ENCODE data around the gene SCNN1B.
A peak's percentile ranks its signal among the peaks of the same experiment; 100 is the strongest.
"Not testable (repeated sequence)": the region's sequence is repeated elsewhere in the genome, so short reads cannot be mapped to it uniquely, and the experiment has no call there.

The SCNN1B gene, protein sequence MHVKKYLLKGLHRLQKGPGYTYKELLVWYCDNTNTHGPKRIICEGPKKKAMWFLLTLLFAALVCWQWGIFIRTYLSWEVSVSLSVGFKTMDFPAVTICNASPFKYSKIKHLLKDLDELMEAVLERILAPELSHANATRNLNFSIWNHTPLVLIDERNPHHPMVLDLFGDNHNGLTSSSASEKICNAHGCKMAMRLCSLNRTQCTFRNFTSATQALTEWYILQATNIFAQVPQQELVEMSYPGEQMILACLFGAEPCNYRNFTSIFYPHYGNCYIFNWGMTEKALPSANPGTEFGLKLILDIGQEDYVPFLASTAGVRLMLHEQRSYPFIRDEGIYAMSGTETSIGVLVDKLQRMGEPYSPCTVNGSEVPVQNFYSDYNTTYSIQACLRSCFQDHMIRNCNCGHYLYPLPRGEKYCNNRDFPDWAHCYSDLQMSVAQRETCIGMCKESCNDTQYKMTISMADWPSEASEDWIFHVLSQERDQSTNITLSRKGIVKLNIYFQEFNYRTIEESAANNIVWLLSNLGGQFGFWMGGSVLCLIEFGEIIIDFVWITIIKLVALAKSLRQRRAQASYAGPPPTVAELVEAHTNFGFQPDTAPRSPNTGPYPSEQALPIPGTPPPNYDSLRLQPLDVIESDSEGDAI

DNA sequence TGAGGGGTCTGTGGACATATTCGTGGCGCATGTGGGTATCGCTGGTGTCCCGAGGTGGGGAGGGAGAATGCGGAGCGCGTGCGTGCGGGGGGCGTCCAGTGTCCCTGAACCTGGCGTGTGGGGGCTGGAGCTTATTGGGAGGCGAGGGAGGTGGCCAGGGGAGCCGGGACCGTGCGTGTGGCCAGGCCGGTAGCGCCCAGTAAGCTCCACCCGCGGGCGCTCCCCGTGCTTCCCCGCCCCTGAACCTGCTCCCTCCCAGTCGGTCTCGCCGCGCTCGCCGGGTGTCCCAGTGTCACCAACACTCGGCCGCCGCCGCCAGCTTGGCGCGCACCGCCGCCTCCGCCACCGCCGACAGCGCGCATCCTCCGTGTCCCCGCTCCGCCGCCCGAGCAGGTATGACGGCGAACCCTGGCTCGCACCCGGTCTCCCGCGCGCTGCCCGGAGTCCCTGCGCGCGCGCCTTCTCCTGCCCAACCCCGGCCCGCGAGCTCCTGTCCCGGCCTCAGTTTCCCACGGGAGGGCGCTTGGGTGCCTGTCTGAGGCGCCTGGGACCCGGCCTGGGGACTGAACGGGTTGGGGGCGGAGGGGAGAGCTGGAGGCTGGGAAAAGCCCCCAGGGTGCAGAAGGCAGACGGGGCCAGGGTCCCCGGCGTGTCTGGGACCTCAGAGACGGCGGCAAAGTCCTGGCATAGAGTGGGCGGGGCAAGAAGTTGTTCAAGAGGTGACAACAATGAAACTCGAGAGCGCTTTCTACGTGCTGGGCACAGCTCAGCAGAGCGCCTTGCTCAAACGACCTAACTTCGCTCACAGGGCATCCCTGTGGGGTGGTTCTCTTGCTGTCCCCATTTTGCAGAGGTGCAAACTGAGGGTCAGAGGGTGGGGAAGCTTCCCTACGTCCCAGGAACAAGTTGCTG is at the start of gene SCNN1B:
TSS of gene SCNN1B (plus strand) at position 258 of the 912 bp plus-strand sequence. CDS start 46,298 bp downstream, outside the sequence.
- DNase-seq, result no peak

DNA sequence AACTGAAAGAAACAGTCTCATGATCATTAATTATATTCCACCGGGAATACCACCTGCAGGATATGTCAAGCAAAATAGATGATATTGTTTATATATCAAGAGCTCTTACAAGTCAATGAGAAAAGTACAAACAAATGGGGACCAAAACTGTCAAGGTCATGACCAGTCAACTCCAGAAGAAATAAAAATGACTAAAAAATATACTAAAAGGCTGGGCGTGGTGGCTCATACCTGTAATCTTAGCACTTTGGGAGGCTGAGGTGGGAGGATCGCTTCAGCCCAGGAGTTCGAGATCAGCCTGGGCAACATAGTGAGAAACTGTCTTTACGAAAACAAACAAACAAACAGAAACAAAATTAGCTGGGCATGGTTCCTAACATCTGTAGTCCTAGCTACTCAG is 49.8 kb upstream of the SCNN1B start:
- no peak for DNase-seq

DNA sequence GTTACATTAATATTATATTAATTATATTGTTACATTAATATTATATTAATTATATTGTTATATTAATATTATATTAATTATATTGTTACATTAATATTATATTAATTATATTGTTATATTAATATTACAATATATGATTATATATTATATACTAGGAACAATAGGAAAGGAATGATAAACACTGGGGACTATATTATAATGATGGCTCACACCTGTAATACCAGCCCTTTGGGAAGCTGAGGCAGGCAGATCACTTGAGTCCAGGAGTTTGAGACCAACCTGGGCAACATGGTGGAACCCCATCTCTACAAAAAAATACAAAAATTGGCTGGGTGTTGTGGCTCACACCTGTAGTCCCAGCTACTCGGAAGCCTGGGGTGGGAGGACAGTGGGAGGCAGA is 48.5 kb upstream of the SCNN1B start:
- not testable (repeated sequence) for DNase-seq

DNA sequence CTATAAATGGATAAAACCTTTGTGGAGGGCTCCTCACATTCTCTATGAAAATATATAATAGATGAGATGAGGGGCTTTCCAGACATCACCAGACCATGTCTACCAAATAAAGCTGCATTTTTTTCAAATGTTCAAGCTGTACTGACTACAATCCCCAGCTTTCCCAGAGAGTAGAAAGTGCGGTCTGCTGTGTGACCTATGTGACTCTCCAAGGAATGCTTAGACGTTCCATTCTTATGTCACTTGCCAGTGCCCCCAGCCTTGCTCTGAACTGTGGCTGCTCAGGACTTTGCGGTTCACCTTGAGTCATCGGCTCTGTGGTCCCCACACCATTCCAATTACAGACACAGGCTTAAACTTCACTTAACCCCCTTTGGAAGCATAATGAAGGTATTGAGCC is 47.8 kb upstream of the SCNN1B start:
- no peak for DNase-seq

DNA sequence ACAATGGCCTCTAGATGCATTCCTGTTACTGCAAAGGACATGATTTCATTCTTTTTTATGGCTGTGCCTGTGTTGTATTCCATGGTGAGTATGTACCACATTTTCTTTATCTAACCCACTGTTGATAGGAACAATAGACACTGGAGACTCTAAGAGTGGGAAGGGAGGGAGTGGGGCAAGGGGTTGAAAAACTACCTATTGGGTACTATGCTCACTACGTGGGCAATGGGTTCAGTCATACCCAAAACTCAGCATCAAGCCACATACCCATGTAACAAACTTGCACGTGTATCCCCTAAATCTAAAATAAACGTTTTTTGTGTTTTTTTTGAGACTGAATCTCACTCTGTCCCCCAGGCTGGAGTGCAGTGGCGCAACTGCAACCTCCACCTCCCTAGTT is 47.1 kb upstream of the SCNN1B start:
- DNase-seq, result no peak

DNA sequence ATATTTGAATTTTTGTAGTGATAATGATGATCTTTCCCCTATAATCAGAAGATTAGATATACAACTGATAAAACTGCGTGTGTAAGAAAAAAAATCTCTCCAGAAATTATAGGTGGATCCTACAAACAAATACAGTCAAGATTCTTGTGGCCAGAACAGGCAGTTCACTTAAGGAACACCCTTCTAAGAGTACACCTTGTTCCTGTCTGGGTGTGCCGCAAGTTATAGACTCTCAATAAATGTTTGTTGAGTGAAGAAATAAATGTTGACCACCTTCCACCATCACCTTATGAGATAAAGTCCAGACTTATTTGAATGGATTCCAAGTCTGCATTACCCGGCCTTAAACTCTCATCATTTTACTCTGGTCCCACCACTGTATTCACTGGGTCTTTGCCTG is 45.7 kb upstream of the SCNN1B start:
- DNase-seq, result no peak

DNA sequence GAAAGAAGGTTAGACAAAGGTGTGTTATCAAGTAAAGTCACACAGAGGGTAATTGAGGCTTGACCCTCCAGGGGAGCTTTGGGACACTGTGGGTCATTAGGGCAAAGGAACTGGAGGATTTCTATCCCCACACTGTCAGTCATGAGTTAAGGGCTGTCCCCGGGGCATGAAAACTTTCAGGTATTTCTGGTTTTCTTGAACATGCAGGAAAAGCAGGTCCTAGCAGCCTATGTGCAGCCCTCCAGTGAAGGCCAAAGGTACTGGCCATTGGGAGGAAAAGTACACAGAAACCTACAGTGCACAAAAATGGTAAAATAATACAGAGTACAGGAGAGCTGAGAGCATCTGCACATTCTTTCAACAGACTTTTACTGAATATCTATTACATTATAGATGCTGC is 44.4 kb upstream of the SCNN1B start:
- DNase-seq, result no peak

DNA sequence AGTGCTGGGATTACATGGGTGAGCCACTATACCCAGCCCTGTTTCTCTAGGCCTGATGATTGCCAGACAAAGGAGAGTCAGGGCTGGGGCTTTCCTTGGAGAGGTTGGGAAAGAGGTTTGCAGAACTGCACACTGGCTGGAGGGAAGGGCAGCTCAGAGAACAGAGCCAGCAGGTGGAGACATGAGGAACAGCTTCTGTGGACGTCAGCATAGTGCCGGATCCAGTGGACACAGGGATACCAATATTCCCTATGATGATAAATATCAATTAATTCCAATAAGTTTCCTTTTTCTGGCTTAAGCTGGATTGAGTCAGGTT is 43.2 kb upstream of the SCNN1B start:
- DNase-seq, result no peak

DNA sequence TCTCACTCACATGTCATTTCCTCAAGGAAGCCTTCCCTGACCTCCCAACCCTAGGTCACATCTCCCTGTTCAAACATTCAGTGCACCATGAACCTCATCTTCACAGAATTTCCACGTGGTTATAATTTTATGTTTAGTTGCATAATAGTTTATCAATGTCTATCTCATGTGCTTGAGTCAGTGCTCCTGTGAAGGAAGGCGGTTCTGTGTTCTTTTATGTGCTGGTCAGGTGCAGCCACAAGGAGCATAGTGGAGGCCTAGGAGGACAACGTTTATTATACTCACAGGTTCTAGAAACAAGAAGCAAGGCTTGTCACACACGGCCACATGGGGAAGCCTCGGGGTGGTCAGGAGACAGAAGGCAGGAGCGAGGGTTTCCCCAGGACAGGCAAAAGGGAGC is 34.5 kb upstream of the SCNN1B start:
- no peak for DNase-seq

DNA sequence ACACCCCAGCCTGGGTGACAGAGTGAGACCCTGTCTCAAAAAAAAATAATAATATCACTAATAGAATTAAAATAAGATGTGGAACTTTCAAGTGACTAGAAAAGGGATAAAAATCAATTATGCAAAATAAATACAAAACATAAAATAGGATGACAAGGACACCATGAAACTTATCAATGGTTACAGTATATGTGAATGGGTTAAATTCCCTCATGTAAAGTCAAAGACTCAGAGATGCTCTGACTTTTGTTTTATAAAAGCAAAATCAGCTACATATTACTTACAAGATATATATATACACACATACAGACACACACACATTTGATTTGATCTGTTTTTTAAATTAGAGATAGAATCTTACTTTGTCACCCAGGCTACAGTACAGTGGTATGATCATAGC is 33.5 kb upstream of the SCNN1B start:
- no peak for DNase-seq

DNA sequence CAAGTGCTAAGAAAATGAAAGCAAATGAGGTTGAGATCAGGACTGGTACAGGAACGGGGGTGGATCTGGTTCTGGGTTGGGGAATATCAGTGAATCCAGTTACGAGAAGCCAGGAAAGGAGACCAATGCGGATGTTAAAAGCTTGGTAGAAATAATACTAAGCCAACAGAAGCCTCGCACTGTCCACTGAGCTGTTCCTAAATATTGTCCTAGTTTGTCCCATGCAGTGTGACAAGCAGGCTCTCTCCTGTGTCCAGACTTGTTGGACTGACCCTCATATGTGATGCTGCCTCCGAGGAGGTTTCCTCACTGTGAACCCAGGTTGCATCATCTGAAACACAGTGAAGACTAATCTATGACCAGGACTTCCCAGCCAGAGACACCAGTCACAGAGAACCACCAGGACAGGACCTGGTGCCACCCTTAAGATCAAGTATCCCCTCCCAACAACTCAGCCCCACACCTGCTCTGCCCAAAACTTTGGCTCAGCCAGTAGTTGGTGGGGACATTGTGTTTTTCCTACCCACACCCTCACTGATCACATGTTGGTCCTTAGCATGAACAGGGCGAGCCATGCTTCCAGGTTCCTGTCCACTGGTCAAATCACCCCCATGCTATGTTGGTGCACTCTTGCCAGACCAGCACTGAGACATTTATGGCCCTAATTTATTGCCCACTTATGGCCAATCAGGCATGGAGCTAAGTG is 32.7 kb upstream of the SCNN1B start:
- no peak for DNase-seq

DNA sequence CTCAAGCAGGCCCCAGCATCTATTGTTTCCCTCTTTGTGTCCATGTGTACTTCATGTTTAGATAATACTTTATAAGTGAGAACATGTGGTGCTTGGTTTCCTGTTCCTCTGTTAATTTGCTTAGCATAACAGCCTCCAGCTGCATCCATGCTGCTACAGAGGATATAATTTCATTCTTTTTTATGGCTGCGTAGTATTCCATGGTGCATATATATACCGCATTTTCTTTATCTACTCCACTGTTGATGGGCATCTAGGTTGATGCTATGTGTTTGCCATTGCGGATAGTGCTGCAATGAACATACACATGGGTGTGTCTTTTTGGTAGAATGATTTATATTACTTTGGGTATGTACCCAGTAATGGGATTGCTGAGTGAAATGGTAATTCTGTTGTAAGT is 31.4 kb upstream of the SCNN1B start:
- no peak for DNase-seq

DNA sequence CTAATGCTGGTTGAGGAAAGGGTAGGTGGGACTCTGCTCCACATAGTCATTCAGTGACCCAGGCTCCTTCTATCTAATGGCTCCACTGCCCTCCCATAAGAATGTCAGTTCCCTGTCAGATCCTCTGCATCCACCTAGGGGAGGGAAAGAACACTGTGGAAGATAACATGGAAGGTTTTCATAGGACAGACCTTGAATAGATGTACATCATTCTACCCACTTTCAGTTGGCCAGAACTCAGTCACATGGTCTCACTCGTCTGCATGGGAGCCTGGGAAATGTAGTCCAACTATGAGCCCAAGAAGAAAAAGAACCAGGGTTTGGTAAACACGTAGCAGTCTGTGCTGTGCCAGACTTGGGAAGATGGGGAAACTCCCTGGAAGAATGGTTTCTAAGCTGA is 27.1 kb upstream of the SCNN1B start:
- peak; percentile 39 for DNase-seq

DNA sequence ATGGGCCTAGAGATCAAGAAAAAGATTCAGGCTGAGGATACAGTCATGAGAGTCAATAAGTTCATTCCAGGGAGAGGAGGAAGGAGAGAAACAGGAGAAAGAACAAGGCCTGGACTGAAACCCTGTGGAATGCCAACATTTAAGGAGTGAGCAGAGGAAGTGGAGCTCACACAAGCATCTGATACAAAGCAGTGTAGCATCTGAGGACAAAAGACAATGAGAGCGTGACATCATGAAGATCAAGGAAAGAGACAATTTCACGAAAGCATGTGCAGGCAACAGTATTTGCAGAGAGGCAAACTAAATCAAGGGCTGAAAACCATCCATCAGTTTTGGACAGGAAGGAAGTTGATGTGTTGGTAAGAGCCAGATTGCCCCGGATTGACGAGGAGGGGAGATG is 25.3 kb upstream of the SCNN1B start:
- DNase-seq, result no peak

DNA sequence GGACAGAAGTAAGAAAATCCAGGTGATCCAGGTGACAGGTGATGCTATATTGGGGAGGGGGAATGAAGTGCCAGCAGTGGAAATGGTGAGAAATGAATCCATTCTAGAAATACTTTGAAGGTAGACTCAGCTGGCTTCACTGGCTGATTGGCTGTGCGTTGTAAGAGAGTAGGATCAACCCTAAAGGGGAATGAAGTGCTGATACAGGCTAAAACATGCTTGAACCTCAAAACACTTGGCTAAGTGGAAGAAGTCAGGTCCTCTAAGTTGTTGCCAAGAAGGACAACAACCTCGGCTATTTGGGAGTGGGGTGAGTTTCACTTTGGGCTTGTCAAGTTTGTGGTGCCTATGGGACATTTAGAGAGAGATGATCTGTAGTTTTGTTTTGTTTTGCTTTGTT is 24.1 kb upstream of the SCNN1B start:
- no peak for DNase-seq

DNA sequence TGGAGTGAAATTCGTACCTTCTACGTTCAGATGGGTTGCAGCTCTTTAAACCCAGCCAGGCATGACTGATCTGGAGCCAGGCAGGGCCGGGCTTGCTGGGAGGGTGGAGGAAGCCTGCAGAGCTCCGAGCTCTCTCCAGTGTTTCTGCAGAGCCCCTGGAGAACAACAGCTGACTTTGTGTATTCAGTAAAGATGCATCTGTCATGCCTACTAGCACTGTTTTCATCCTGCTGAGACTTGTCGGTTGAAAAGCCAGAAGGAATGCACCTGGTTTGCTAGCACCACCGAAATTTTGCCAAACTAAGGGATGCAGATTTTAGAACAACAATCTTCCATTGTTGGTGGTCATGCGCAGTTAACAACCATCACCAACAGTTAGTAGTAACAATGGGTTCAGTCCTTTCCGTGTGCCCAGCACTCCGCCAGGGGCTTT is 22.4 kb upstream of the SCNN1B start:
- DNase-seq, result no peak

DNA sequence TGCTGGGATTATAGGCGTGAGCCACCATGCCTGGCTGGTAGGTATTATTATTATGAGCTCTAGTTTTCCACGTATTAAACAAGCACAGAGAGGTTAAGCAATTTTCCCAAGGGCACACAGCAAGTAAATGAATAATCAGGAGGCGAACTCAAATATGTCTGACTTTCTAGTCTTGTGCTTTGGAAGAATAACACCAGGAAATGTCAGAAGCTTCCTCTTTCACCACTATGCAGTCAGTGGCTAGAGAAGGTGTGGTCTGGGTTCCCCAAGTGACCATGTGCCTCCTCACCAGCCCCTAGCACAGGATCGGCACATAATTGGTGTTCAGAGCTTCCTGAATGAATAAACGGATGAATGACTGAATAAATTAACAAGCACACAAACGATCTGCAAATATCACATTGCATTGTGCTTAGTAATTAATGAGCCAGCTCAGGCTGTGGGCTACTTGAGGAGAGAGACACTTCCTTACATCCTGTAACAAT is 21.6 kb upstream of the SCNN1B start:
- DNase-seq, result no peak

DNA sequence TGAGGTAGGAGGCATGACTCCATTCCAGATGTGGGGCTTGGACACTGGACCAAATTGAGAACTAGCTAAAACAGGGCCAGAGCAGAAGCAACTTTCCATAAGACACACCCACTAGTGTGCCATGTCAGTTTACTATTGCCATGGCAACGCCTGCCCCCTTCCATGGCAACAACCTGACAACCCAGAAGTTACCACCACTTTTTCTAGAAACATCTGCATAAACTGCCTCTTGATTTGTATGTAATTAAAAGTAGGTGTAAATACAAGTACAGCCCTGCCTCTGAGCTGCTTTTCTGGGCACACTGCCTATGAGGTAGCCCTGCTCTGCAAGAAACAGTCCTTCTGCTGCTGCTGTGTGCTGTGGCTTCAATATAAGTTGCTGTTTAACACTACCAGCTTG is 19.5 kb upstream of the SCNN1B start:
- DNase-seq, result no peak

DNA sequence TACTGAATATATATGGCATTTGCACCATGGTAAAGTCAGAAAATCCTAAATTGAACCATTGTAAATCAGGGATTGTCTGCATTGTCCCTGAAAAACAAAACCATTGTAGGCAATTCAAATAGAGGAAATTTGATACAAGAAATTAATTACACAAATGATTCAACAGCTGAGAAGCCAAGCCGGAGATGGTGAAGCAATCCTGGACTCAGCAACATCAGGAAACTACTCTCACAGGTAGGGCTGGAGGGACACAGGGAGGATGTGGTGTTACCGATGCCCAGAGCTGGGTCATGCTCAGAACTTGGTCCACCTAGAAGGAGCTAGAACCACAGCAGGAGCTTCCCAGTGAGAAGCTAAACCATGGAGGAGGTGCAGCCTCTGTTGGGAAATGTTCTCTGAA is 18.5 kb upstream of the SCNN1B start:
- DNase-seq, result no peak

DNA sequence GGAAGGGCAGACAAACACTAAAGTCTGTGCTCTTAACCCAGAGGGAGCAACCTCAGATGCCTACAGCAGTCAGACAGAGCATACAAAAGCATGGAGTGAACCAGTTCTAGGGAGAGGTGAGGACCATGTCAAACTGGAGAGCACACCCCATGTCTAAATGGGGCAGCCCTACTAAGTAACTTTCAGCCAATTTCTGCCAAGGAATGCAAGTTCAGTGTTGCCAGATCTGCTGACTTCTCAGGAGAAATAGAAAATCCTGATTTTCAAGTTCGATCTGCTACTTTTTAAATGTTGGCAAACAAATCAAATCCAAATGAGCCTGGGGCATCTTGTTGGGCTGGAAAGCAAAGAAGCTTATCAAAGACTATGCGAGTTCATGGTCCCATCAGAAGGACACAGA is 17.5 kb upstream of the SCNN1B start:
- no peak for DNase-seq

DNA sequence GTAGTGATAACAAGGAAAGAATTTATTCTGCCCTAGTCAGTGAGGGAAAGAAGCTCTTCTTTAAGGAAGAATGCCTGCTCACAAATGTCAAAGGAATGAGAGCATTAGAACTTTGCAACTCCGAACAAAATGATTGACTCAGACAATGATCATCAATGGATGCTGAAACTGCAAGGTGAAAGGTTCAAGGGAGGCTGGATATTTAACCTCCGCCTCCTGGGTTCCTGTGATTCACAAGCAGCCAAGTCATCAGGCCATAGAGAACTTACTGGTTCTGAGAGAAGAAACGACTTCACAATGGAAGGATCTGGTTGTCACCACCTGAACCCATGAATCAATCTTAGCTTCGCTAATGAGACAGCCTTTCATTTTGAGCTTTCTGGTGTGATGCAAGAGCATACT is 16.0 kb upstream of the SCNN1B start:
- DNase-seq, result peak; percentile 8

DNA sequence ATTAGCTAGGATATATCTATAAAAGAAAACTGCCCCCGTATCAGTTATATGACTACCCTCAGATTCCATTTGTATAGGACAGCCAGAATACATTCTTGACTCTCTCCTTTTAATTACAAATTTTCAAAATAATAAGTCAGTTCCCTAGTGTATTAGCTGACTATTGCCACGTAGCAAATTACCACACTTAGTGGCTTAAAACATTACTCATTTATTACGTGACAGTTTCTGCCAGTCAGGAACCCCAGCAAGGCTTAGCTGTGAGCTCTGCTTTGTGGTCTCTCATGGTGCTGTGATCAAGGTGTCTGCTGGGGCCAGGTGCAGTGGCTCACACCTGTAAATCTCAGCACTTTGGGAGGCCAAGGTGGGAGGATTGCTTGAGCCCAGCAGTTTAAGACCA is 13.9 kb upstream of the SCNN1B start:
- no peak for DNase-seq

Measured in NCI-H226 (cell line).